ENCODE measurements around the gene KRT5. TPM values are rescaled to one million over a fixed set of nuclear protein-coding genes. Genes with fewer than 3 reads are reported as not detected.

Gene KRT5
- total RNA-seq, 1 experiment from 2014 or later: 89.7 TPM

DNA sequence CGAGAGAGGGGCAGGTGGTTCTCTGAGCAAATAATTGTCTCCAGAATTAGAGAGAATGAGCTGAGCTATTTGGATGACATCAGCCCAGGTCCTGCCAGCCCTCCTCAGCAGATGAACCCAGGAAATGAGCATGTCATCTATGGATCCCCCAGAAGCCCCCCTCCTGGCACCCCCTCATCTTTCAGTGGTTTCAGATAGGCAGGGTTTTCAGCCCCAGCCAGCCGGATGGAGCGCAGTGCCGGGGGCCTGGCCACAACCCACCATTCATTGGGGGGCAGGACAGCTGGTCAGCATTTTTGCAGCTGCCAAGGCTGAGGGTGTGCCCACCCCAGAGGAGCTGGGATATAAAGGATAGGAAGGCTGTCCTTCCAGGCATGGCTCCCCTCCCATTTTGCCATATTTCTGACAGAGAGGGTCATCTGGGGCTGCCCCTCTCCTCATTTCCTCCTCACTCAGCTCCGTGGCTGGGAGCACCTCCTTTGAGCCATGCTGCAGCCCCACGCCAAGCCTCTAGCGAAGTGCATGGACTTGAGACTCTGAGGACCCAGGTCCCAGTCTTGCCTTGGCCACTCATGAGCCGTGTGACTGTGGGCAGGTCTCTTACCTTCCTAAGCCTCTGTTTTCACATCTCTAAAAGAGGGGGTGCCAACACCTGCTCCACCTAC lies 38.7 kb upstream of the KRT5 start:
- Histone ChIP-seq H3K4me1 (replicated peaks; ENCODE audit: insufficient read depth) (no peaks in the 10 kb centered on the region), H3K27me3 (ENCODE audit: insufficient read depth, low read depth) (no peaks in the 10 kb centered on the region; the same call in 1 of the 2 replicates), H3F3A (ENCODE audit: insufficient read depth, low read depth) (no peaks in the 10 kb centered on the region), H3K9me3 (ENCODE audit: insufficient read depth, low read depth) (no peaks in the 10 kb centered on the region), H3K36me3 (ENCODE audit: low read depth) (no peaks in the 10 kb centered on the region), H3K79me2 (ENCODE audit: low read depth) (no peaks in the 10 kb centered on the region), H2AFZ (no peak overlapping the region), H4K20me1 (ENCODE audit: insufficient read depth) (no peaks in the 10 kb centered on the region), H3K27ac (no peak overlapping the region), H3K4me2 (no peak overlapping the region), H3K4me3 (no peak overlapping the region), H3K9me2 (ENCODE audit: insufficient read depth) (no peaks in the 10 kb centered on the region)
- no peak for DNase-seq
- BruUV-seq (replicated peaks): no TSS peak
- POLR2A ChIA-PET (ENCODE audit: unreplicated experiment): no interaction called here
- intact Hi-C loops (cut with micrococcal nuclease; ENCODE audit: unreplicated experiment): no loop called here
- no peak for TF ChIP-seq EZH2 (IDR thresholded peaks at IDR 0.05; ENCODE audit: low read depth)
- TF ChIP-seq CTCF (conservative IDR thresholded peaks at IDR 0.05): no peak
- CTCF ChIA-PET: no interaction called here

DNA sequence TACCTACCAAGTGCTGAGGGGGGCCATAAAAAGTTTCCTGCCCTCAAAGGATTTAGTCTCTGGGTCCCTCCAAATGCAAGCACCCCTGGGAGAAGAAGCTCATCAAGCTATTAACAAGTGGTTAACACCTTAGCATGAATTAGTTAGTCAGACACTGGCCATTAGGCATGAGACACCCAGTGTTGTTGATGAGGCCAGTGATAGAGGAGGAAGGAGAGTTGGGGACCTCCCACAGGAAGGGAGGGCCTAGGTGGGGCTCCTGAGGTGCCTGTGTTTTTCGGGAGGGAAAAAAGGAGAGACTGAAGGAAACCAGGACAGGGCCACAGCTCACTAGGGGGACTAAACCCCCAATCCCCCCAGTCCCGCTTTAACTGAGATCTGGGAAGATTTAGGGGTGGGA lies 37.3 kb upstream of the KRT5 start:
- H3K36me3 ChIP-seq (ENCODE audit: low read depth): no peaks in the 10 kb centered on the region
- no peaks in the 10 kb centered on the region for H3K9me2 ChIP-seq (ENCODE audit: insufficient read depth)
- no peaks in the 10 kb centered on the region for H3K9me3 ChIP-seq (ENCODE audit: insufficient read depth, low read depth)
- no peaks in the 10 kb centered on the region for H4K20me1 ChIP-seq (ENCODE audit: insufficient read depth)
- DNase-seq: no peak
- no peaks in the 10 kb centered on the region for H3F3A ChIP-seq (ENCODE audit: insufficient read depth, low read depth)
- no peak for TF ChIP-seq EZH2 (IDR thresholded peaks at IDR 0.05; ENCODE audit: low read depth)
- TF ChIP-seq CTCF (conservative IDR thresholded peaks at IDR 0.05): no peak
- POLR2A ChIA-PET (ENCODE audit: unreplicated experiment): no interaction called here
- H3K4me1 ChIP-seq (replicated peaks; ENCODE audit: insufficient read depth): no peaks in the 10 kb centered on the region
- no peak overlapping the region for H2AFZ ChIP-seq
- intact Hi-C loops (cut with micrococcal nuclease; ENCODE audit: unreplicated experiment): no loop called here
- CTCF ChIA-PET: no interaction called here
- H3K4me2 ChIP-seq: no peak overlapping the region
- no peaks in the 10 kb centered on the region for H3K79me2 ChIP-seq (ENCODE audit: low read depth)
- H3K27me3 ChIP-seq (ENCODE audit: insufficient read depth, low read depth): no peaks in the 10 kb centered on the region; the same call in 1 of the 2 replicates
- no peak overlapping the region for H3K4me3 ChIP-seq
- no TSS peak for BruUV-seq (replicated peaks)
- no peak overlapping the region for H3K27ac ChIP-seq

DNA sequence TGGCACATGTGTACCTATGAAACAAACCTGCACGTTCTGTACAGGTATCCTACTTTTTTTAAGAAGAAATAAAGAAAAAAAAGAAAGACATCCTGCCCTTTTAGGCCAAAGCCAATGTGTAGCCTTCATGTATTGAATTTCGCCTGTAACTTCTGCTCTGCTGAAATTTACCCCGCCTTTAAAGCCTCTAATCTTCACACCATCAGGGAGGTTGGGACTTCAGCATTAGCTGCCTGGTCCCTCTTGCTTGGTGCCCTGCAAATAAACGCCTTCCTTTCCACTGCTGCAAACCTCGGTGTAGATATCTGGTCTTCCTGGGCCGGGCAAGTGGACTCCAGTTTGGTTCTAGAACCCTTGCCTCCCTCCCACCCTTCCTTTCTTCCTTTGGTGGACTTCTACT lies 35.4 kb upstream of the KRT5 start:
- no peaks in the 10 kb centered on the region for H3K9me3 ChIP-seq (ENCODE audit: insufficient read depth, low read depth)
- no TSS peak for BruUV-seq (replicated peaks)
- CTCF ChIA-PET: no interaction called here

More for the DNA sequence above, 35.4 kb upstream of the KRT5 start:
- TF ChIP-seq CTCF (conservative IDR thresholded peaks at IDR 0.05) (no peak), EZH2 (IDR thresholded peaks at IDR 0.05; ENCODE audit: low read depth) (no peak)
- H3K27me3 ChIP-seq (ENCODE audit: insufficient read depth, low read depth): no peaks in the 10 kb centered on the region; the same call in 1 of the 2 replicates
- no peaks in the 10 kb centered on the region for H3K9me2 ChIP-seq (ENCODE audit: insufficient read depth)
- POLR2A ChIA-PET (ENCODE audit: unreplicated experiment): no interaction called here
- no peaks in the 10 kb centered on the region for H4K20me1 ChIP-seq (ENCODE audit: insufficient read depth)
- no peaks in the 10 kb centered on the region for H3F3A ChIP-seq (ENCODE audit: insufficient read depth, low read depth)
- no peaks in the 10 kb centered on the region for H3K79me2 ChIP-seq (ENCODE audit: low read depth)
- no peak for DNase-seq
- intact Hi-C loops (cut with micrococcal nuclease; ENCODE audit: unreplicated experiment): no loop called here
- no peak overlapping the region for H3K27ac ChIP-seq
- H2AFZ ChIP-seq: no peak overlapping the region
- no peaks in the 10 kb centered on the region for H3K36me3 ChIP-seq (ENCODE audit: low read depth)
- H3K4me3 ChIP-seq: no peak overlapping the region
- no peak overlapping the region for H3K4me2 ChIP-seq
- peaks cover 13% of the 10 kb centered on the region for H3K4me1 ChIP-seq (replicated peaks; ENCODE audit: insufficient read depth)

Data from PC-9 (cell line).